ENCODE results near the gene ESRRA.

Gene ESRRA

GRCh38 chr11:64285885-64286800, 19.2 kb upstream of the ESRRA start:
- DNase-seq: no peak
- H3K27ac ChIP-seq (ENCODE audit: insufficient read depth, low read length, poor library complexity, severe bottlenecking): peak overlapping the region; percentile 100
- H3K4me3 ChIP-seq (ENCODE audit: insufficient read depth, low read depth, low read length, poor library complexity, severe bottlenecking): peak overlapping the region; percentile 92
- peaks cover 8% of the 10 kb centered on the region for H3K27me3 ChIP-seq (replicated peaks; ENCODE audit: control insufficient read depth, insufficient read depth, low read length, poor library complexity, severe bottlenecking)
- H3K4me1 ChIP-seq (ENCODE audit: control insufficient read depth, insufficient read depth, low read length, poor library complexity, severe bottlenecking): peaks cover 16% of the 10 kb centered on the region
- H3K9me3 ChIP-seq (ENCODE audit: control insufficient read depth, low read length): no peaks in the 10 kb centered on the region
- peaks cover 6% of the 10 kb centered on the region for H3K36me3 ChIP-seq (ENCODE audit: control insufficient read depth, insufficient read depth, low read length)

- DNase-seq: no peak
- Histone ChIP-seq H3K4me1 (ENCODE audit: control insufficient read depth, insufficient read depth, low read length, poor library complexity, severe bottlenecking) (peaks cover 19% of the 10 kb centered on the region), H3K36me3 (ENCODE audit: control insufficient read depth, insufficient read depth, low read length) (peaks cover 6% of the 10 kb centered on the region), H3K27me3 (replicated peaks; ENCODE audit: control insufficient read depth, insufficient read depth, low read length, poor library complexity, severe bottlenecking) (peaks cover 13% of the 10 kb centered on the region), H3K9me3 (ENCODE audit: control insufficient read depth, low read length) (no peaks in the 10 kb centered on the region), H3K27ac (ENCODE audit: insufficient read depth, low read length, poor library complexity, severe bottlenecking) (no peak overlapping the region), H3K4me3 (ENCODE audit: insufficient read depth, low read depth, low read length, poor library complexity, severe bottlenecking) (no peak overlapping the region)
These were observed 18.5 kb upstream of the ESRRA start for GRCh38 chr11:64286801-64287159.

- Histone ChIP-seq H3K4me3 (ENCODE audit: insufficient read depth, low read depth, low read length, poor library complexity, severe bottlenecking) (no peak overlapping the region), H3K27me3 (replicated peaks; ENCODE audit: control insufficient read depth, insufficient read depth, low read length, poor library complexity, severe bottlenecking) (peaks cover 24% of the 10 kb centered on the region), H3K36me3 (ENCODE audit: control insufficient read depth, insufficient read depth, low read length) (no peaks in the 10 kb centered on the region), H3K27ac (ENCODE audit: insufficient read depth, low read length, poor library complexity, severe bottlenecking) (no peak overlapping the region), H3K4me1 (ENCODE audit: control insufficient read depth, insufficient read depth, low read length, poor library complexity, severe bottlenecking) (peaks cover 25% of the 10 kb centered on the region), H3K9me3 (ENCODE audit: control insufficient read depth, low read length) (no peaks in the 10 kb centered on the region)
- DNase-seq: no peak
These were observed 17.5 kb upstream of the ESRRA start for GRCh38 chr11:64287676-64288352.

- Histone ChIP-seq H3K36me3 (ENCODE audit: control insufficient read depth, insufficient read depth, low read length) (no peaks in the 10 kb centered on the region), H3K27me3 (replicated peaks; ENCODE audit: control insufficient read depth, insufficient read depth, low read length, poor library complexity, severe bottlenecking) (peaks cover 29% of the 10 kb centered on the region), H3K9me3 (ENCODE audit: control insufficient read depth, low read length) (no peaks in the 10 kb centered on the region), H3K4me3 (ENCODE audit: insufficient read depth, low read depth, low read length, poor library complexity, severe bottlenecking) (no peak overlapping the region), H3K27ac (ENCODE audit: insufficient read depth, low read length, poor library complexity, severe bottlenecking) (no peak overlapping the region), H3K4me1 (ENCODE audit: control insufficient read depth, insufficient read depth, low read length, poor library complexity, severe bottlenecking) (peaks cover 25% of the 10 kb centered on the region)
- no peak for DNase-seq
These were observed 17.0 kb upstream of the ESRRA start for GRCh38 chr11:64288353-64288750.

- no peaks in the 10 kb centered on the region for H3K36me3 ChIP-seq (ENCODE audit: control insufficient read depth, insufficient read depth, low read length)
- no peak overlapping the region for H3K4me3 ChIP-seq (ENCODE audit: insufficient read depth, low read depth, low read length, poor library complexity, severe bottlenecking)
- no peaks in the 10 kb centered on the region for H3K9me3 ChIP-seq (ENCODE audit: control insufficient read depth, low read length)
- H3K27me3 ChIP-seq (replicated peaks; ENCODE audit: control insufficient read depth, insufficient read depth, low read length, poor library complexity, severe bottlenecking): peaks cover 29% of the 10 kb centered on the region
- DNase-seq: no peak
- peaks cover 20% of the 10 kb centered on the region for H3K4me1 ChIP-seq (ENCODE audit: control insufficient read depth, insufficient read depth, low read length, poor library complexity, severe bottlenecking)
- no peak overlapping the region for H3K27ac ChIP-seq (ENCODE audit: insufficient read depth, low read length, poor library complexity, severe bottlenecking)
These were observed 16.2 kb upstream of the ESRRA start for GRCh38 chr11:64289002-64289564.

- peaks cover 17% of the 10 kb centered on the region for H3K4me1 ChIP-seq (ENCODE audit: control insufficient read depth, insufficient read depth, low read length, poor library complexity, severe bottlenecking)
- H3K27ac ChIP-seq (ENCODE audit: insufficient read depth, low read length, poor library complexity, severe bottlenecking): no peak overlapping the region
- no peaks in the 10 kb centered on the region for H3K9me3 ChIP-seq (ENCODE audit: control insufficient read depth, low read length)
- H3K27me3 ChIP-seq (replicated peaks; ENCODE audit: control insufficient read depth, insufficient read depth, low read length, poor library complexity, severe bottlenecking): peaks cover 33% of the 10 kb centered on the region
- H3K4me3 ChIP-seq (ENCODE audit: insufficient read depth, low read depth, low read length, poor library complexity, severe bottlenecking): no peak overlapping the region
- DNase-seq: no peak
- H3K36me3 ChIP-seq (ENCODE audit: control insufficient read depth, insufficient read depth, low read length): no peaks in the 10 kb centered on the region
These were observed 14.7 kb upstream of the ESRRA start for GRCh38 chr11:64290352-64291261.

DNA sequence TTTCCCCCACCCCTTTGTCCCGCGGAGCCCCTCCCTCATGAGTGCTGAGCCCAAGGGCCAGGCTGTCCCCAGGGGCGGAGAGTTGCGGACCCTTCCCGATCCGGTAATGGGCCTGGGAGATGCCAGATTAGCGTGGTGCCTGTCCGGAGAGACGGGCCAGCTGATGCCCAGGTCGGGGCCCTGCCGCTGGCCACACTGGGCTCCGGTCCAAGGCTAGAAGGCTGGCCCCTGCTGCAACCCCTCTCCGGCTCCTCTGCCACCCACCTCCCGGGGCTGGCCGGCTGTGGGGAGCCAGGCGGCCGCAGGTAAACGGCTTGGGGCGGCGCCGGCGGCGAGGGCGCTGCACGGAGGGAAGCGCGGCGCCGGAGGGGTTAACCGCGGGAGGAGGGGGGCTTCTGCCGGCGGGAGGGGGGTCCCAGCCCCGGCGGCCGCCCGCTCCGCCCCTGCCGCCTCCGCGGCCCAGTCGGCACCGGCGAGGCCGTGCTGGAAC, 14.0 kb upstream of the ESRRA start, which contains the start of gene KCNK4:
Gene KCNK4, plus strand, starts transcription at position 41 of the 490 bp plus-strand sequence. CDS start 1,717 bp downstream, outside the sequence.
- Histone ChIP-seq H3K9me3 (ENCODE audit: control insufficient read depth, low read length) (no peaks in the 10 kb centered on the region), H3K27ac (ENCODE audit: insufficient read depth, low read length, poor library complexity, severe bottlenecking) (no peak within 1 kb of the TSS), H3K36me3 (ENCODE audit: control insufficient read depth, insufficient read depth, low read length) (no peaks in the 10 kb centered on the region), H3K27me3 (replicated peaks; ENCODE audit: control insufficient read depth, insufficient read depth, low read length, poor library complexity, severe bottlenecking) (peaks cover 37% of the 10 kb centered on the region), H3K4me3 (ENCODE audit: insufficient read depth, low read depth, low read length, poor library complexity, severe bottlenecking) (peak within 1 kb of the TSS; percentile 42), H3K4me1 (ENCODE audit: control insufficient read depth, insufficient read depth, low read length, poor library complexity, severe bottlenecking) (peaks cover 12% of the 10 kb centered on the region)
- DNase-seq: no peak

DNA sequence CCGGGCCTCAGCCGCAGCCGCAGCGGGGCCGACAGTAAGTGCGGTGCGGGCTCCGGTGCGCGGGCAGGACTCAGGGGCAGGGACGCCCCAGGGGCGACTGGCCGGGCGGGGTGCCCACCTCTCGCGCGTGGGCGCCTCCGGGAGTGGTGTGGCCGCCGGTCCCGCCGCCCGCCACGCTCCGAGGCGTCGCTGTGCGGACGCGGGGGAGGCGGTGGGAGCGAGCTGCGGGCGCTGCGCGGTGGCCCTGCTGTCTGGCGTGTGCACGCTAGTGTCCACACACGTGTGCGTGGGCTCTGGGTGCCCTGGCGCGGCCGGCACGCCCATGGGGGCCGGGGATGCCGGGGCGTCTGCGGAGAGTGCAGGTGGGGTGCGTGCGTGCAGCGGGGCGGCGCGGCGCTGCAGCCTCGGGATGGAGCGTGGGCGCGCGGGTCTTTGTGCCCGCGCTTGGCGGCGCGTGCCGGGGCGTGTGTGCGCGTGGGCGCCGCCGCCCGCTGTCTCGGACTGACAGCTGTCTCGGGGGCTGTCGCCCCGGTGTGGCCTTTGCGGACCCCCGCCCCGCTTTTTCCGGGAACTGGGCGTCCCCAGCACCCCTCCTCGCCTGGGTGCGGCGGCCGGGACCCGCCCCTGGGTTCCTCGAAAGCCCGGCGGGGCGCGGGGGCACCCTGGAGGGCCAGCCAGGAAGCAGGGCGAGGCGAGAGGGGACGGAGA, 13.4 kb upstream of the ESRRA start:
- Histone ChIP-seq H3K4me3 (ENCODE audit: insufficient read depth, low read depth, low read length, poor library complexity, severe bottlenecking) (peak overlapping the region; percentile 42), H3K9me3 (ENCODE audit: control insufficient read depth, low read length) (no peaks in the 10 kb centered on the region), H3K4me1 (ENCODE audit: control insufficient read depth, insufficient read depth, low read length, poor library complexity, severe bottlenecking) (peaks cover 11% of the 10 kb centered on the region), H3K27ac (ENCODE audit: insufficient read depth, low read length, poor library complexity, severe bottlenecking) (no peak overlapping the region), H3K27me3 (replicated peaks; ENCODE audit: control insufficient read depth, insufficient read depth, low read length, poor library complexity, severe bottlenecking) (peaks cover 43% of the 10 kb centered on the region), H3K36me3 (ENCODE audit: control insufficient read depth, insufficient read depth, low read length) (no peaks in the 10 kb centered on the region)
- no peak for DNase-seq

Data from effector memory CD4-positive, alpha-beta T cell (primary cell).